Body of pancreas (tissue), 4 donors: ENCODE data around the gene ADAT1. TPM values are rescaled to one million over a fixed set of nuclear protein-coding genes. Genes with fewer than 3 reads are reported as not detected.

Experiments used
- ATAC-seq: fragments of 150-250 bp; one replicate; pipeline ENCODE4 v1.9.1; 2016
- DNase-seq, 4 donors: peaks; one replicate each; pipeline ENCODE4 v3.0.0-alpha.2; 2019
- H3K27ac ChIP-seq, 4 donors: fragments of 200-600 bp; sonication (generic); 1 replicate in 3 of 4; 2 replicates in 1 of 4; pipeline versions ENCODE4 v1.5.1 to v1.6.1; 2016 to 2019; ENCODE audit warnings: mild to moderate bottlenecking in 1 of 4, mixed read lengths in 1 of 4, moderate library complexity in 1 of 4
- H3K27me3 ChIP-seq, 2 donors: fragments of 200-600 bp; sonication (generic); one replicate each; pipeline ENCODE4 v1.6.0; 2016; ENCODE audit warnings: mild to moderate bottlenecking in 1 of 2
- H3K36me3 ChIP-seq, 2 donors: fragments of 200-600 bp; sonication (generic); replicated peaks in 1 of 2; 2 replicates each; pipeline ENCODE4 v1.5.1; 2016; ENCODE audit warnings: low read depth in 2 of 2; ENCODE audit not compliant: insufficient read depth in 1 of 2
- H3K4me1 ChIP-seq: fragments of 200-600 bp; sonication (generic); one replicate; pipeline ENCODE4 v1.6.0; 2016
- H3K4me3 ChIP-seq, 2 donors: fragments of 200-600 bp; sonication (generic); 1 replicate in 1 of 2; 2 replicates in 1 of 2; pipeline ENCODE4 v1.5.1; 2016 to 2019
- H3K9me3 ChIP-seq, 3 donors: fragments of 200-600 bp; sonication (generic); 1 replicate in 2 of 3; 2 replicates in 1 of 3; pipeline ENCODE4 v1.5.1; 2016
- POLR2A ChIP-seq, 3 donors: fragments of 450-650 bp; IDR thresholded peaks; one replicate each; pipeline ENCODE4 v1.6.1; 2016; ENCODE audit warnings: antibody characterized with exemption in 3 of 3, mild to moderate bottlenecking in 2 of 3
- WGBS, 2 donors: methylation state at CpG; one replicate each; pipeline ENCODE4 v1.1.5; 2017; 5-methylcytosine and 5-hydroxymethylcytosine counted together
- intact Hi-C: fragments of 100-400 bp; cut with DNase I; formaldehyde crosslinking; loops from one replicate; pipeline ENCODE4 v1.15.1; 2023
- total RNA-seq, 2 donors: library from RNA; depleted of rRNA; stranded (reverse); fragments of >200 nt; gene quantifications; one replicate each; pipeline ENCODE4 v1.1.0, GENCODE V29; 2016
- TF ChIP-seq, protein P1 (sequence below), 7 experiments: fragments of 450-650 bp in 4 of 7; fragments of 200-600 bp in 3 of 7; sonication (generic) in 3 of 7; IDR thresholded peaks; one replicate each; pipeline ENCODE4 v1.5.1; 2016 to 2019; ENCODE audit warnings: antibody characterized with exemption in 7 of 7

Gene ADAT1
- total RNA-seq, 2 donors from 2014 or later = 12.9 to 14.8 TPM

GRCh38 chr16:75584108-75584507 lies 39.0 kb downstream of the ADAT1 start:
- Histone ChIP-seq H3K9me3 (no peaks in the 10 kb centered on the region), H3K36me3 (no peaks in the 10 kb centered on the region), H3K4me1 (no peaks in the 10 kb centered on the region), H3K27me3 (no peaks in the 10 kb centered on the region), H3K27ac (no peak overlapping the region), H3K4me3 (no peak overlapping the region)
- DNase-seq (no peak), ATAC-seq (no peak)
- intact Hi-C loops = no loop called here
- WGBS, 2 donors = 76 to 78% methylated on average over 3 of the region's 3 CpGs
- TF ChIP-seq, protein P1, sequence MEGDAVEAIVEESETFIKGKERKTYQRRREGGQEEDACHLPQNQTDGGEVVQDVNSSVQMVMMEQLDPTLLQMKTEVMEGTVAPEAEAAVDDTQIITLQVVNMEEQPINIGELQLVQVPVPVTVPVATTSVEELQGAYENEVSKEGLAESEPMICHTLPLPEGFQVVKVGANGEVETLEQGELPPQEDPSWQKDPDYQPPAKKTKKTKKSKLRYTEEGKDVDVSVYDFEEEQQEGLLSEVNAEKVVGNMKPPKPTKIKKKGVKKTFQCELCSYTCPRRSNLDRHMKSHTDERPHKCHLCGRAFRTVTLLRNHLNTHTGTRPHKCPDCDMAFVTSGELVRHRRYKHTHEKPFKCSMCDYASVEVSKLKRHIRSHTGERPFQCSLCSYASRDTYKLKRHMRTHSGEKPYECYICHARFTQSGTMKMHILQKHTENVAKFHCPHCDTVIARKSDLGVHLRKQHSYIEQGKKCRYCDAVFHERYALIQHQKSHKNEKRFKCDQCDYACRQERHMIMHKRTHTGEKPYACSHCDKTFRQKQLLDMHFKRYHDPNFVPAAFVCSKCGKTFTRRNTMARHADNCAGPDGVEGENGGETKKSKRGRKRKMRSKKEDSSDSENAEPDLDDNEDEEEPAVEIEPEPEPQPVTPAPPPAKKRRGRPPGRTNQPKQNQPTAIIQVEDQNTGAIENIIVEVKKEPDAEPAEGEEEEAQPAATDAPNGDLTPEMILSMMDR (IDR thresholded peaks at IDR 0.05) = no peak
- TF ChIP-seq POLR2A (IDR thresholded peaks at IDR 0.05) = no peak

- no peaks in the 10 kb centered on the region for H3K4me1 ChIP-seq
- DNase-seq (no peak), ATAC-seq (no peak)
- H3K9me3 ChIP-seq = no peaks in the 10 kb centered on the region
- H3K27me3 ChIP-seq = no peaks in the 10 kb centered on the region
- no peak for TF ChIP-seq POLR2A (IDR thresholded peaks at IDR 0.05)
- TF ChIP-seq, protein P1 (IDR thresholded peaks at IDR 0.05) = no peak
- H3K27ac ChIP-seq = no peak overlapping the region
- intact Hi-C loops = no loop called here
- no peak overlapping the region for H3K4me3 ChIP-seq
- H3K36me3 ChIP-seq = peaks cover 0 to 13% of the 10 kb centered on the region in 2 donors
- WGBS, 2 donors = 79 to 87% methylated on average over 7 of the region's 7 CpGs
These were observed 43.7 kb downstream of the ADAT1 start for GRCh38 chr16:75579281-75579834.

GRCh38 chr16:75578725-75579124 lies 44.4 kb downstream of the ADAT1 start:
- peaks cover 0 to 13% of the 10 kb centered on the region in 2 donors for H3K36me3 ChIP-seq
- 92 to 95% methylated on average over 2 of the region's 2 CpGs for WGBS, 2 donors
- no peak for DNase-seq
- no peak overlapping the region for H3K27ac ChIP-seq
- H3K27me3 ChIP-seq = no peaks in the 10 kb centered on the region
- no peaks in the 10 kb centered on the region for H3K9me3 ChIP-seq
- H3K4me1 ChIP-seq = no peaks in the 10 kb centered on the region
- TF ChIP-seq, protein P1 (IDR thresholded peaks at IDR 0.05) = no peak
- TF ChIP-seq POLR2A (IDR thresholded peaks at IDR 0.05) = no peak
- ATAC-seq = no peak
- no peak overlapping the region for H3K4me3 ChIP-seq
- intact Hi-C loops = no loop called here

GRCh38 chr16:75578212-75578611 lies 44.9 kb downstream of the ADAT1 start:
- H3K27ac ChIP-seq = no peak overlapping the region
- H3K4me1 ChIP-seq = no peaks in the 10 kb centered on the region
- H3K36me3 ChIP-seq = peaks cover 0 to 13% of the 10 kb centered on the region in 2 donors
- no peak for DNase-seq
- WGBS, 2 donors = 90 to 94% methylated on average over 7 of the region's 7 CpGs
- H3K9me3 ChIP-seq = no peaks in the 10 kb centered on the region
- TF ChIP-seq, protein P1 (IDR thresholded peaks at IDR 0.05) = no peak
- no peak for TF ChIP-seq POLR2A (IDR thresholded peaks at IDR 0.05)
- H3K27me3 ChIP-seq = no peaks in the 10 kb centered on the region
- no peak overlapping the region for H3K4me3 ChIP-seq
- ATAC-seq = no peak
- intact Hi-C loops = no loop called here

- Histone ChIP-seq H3K27me3 (no peaks in the 10 kb centered on the region), H3K9me3 (no peaks in the 10 kb centered on the region), H3K4me1 (no peaks in the 10 kb centered on the region), H3K4me3 (no peak overlapping the region), H3K27ac (no peak overlapping the region), H3K36me3 (peaks cover 0 to 13% of the 10 kb centered on the region in 2 donors)
- DNase-seq (no peak), ATAC-seq (no peak)
- WGBS, 2 donors = 50 to 72% methylated on average over 3 of the region's 3 CpGs
- intact Hi-C loops = no loop called here
- TF ChIP-seq POLR2A (IDR thresholded peaks at IDR 0.05) = no peak
- TF ChIP-seq, protein P1 (IDR thresholded peaks at IDR 0.05) = no peak
These were observed 46.7 kb downstream of the ADAT1 start for GRCh38 chr16:75576384-75576811.
